ENCODE data around the gene ZC2HC1B. TPM values are rescaled to one million over a fixed set of nuclear protein-coding genes. Genes with fewer than 3 reads are reported as not detected.

ZC2HC1B gene
- total and polyA plus RNA-seq, 10 of the 15 experiments (the other 5 are each of a cell fraction or from before 2014, with no cell fraction given): 0.09 to 0.36 (median 0.31) TPM; not detected in 5

GRCh38 chr6:143971482-143972205 is 107.4 kb downstream of the ZC2HC1B start:
- H4K20me1 ChIP-seq (ENCODE audit: control insufficient read depth, insufficient read depth): no peaks in the 10 kb centered on the region
- ChIA-PET SMC1A (ENCODE audit: uncharacterized antibody, unreplicated experiment) (interaction anchor here (1.6 kb wide), 1 partner anchor 11 kb away, joined by 3 read pairs; no protein-coding TSS in a partner anchor), POLR2A (interaction anchor here (0.6 kb wide), 1 partner anchor 63 kb away, joined by 5 read pairs; no protein-coding TSS in a partner anchor), CTCF (interaction anchor here (1.2 to 2.0 kb wide), 4 partner anchors 28 to 42 kb away, joined by 3 to 7 read pairs (median 4); no protein-coding TSS in a partner anchor), RAD21 (ENCODE audit: unreplicated experiment) (interaction anchor here (0.7 kb wide), 1 partner anchor 22 kb away, joined by 3 read pairs; no protein-coding TSS in a partner anchor)
- 49% methylated on average over 4 of the region's 4 CpGs for WGBS (ENCODE audit: insufficient coverage, insufficient replicate concordance, low lambda C conversion rate, missing lambda C conversion rate)
- no peak for TF ChIP-seq RCOR1 (conservative IDR thresholded peaks at IDR 0.05; ENCODE audit: low read depth, low read length)
- no peak for TF ChIP-seq FOXM1 (IDR thresholded peaks at IDR 0.05; ENCODE audit: low read depth, low read length)
- no peak for TF ChIP-seq ATF2 (IDR thresholded peaks at IDR 0.05; ENCODE audit: low read length)
- TF ChIP-seq POLR2AphosphoS5 (IDR thresholded peaks at IDR 0.05; ENCODE audit: low read length): no peak
- no peak for TF ChIP-seq ZNF24 (IDR thresholded peaks at IDR 0.05)
- no peak for TF ChIP-seq NR2F1 (conservative IDR thresholded peaks at IDR 0.05)
- TF ChIP-seq HCFC1 (IDR thresholded peaks at IDR 0.05; ENCODE audit: low read length): no peak
- no peak for TF ChIP-seq HDAC2 (IDR thresholded peaks at IDR 0.05)
- TF ChIP-seq KDM1A (IDR thresholded peaks at IDR 0.05; ENCODE audit: borderline replicate concordance): no peak
- no peak for TF ChIP-seq MYB (IDR thresholded peaks at IDR 0.05; ENCODE audit: borderline replicate concordance, low read depth, low read length)
- TF ChIP-seq ZNF384 (IDR thresholded peaks at IDR 0.05; ENCODE audit: borderline replicate concordance, low read depth, low read length): no peak
- TF ChIP-seq, protein P1, sequence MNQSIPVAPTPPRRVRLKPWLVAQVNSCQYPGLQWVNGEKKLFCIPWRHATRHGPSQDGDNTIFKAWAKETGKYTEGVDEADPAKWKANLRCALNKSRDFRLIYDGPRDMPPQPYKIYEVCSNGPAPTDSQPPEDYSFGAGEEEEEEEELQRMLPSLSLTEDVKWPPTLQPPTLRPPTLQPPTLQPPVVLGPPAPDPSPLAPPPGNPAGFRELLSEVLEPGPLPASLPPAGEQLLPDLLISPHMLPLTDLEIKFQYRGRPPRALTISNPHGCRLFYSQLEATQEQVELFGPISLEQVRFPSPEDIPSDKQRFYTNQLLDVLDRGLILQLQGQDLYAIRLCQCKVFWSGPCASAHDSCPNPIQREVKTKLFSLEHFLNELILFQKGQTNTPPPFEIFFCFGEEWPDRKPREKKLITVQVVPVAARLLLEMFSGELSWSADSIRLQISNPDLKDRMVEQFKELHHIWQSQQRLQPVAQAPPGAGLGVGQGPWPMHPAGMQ (IDR thresholded peaks at IDR 0.05; ENCODE audit: borderline replicate concordance): no peak
- no peak for TF ChIP-seq ZNF217 (IDR thresholded peaks at IDR 0.05)
- TF ChIP-seq SIN3A (IDR thresholded peaks at IDR 0.05; ENCODE audit: low read depth, low read length): no peak
- no peak for TF ChIP-seq FOS (IDR thresholded peaks at IDR 0.05; ENCODE audit: borderline replicate concordance, extremely low read depth, insufficient read length)
- TF ChIP-seq MTA2 (IDR thresholded peaks at IDR 0.05; ENCODE audit: low read depth): no peak
- no peak for TF ChIP-seq CBX5 (IDR thresholded peaks at IDR 0.05; ENCODE audit: low read depth)
- no peak for TF ChIP-seq CEBPB (IDR thresholded peaks at IDR 0.05; ENCODE audit: borderline replicate concordance in 1 of 2, low read depth in 2 of 2, low read length in 2 of 2)
- no peak for TF ChIP-seq SREBF2 (IDR thresholded peaks at IDR 0.05; ENCODE audit: low read length)
- no peak for TF ChIP-seq PML (IDR thresholded peaks at IDR 0.05; ENCODE audit: low read length)
- no peaks in the 10 kb centered on the region for H3K27me3 ChIP-seq (replicated peaks in 1 of 2; ENCODE audit: control insufficient read depth in 2 of 2, insufficient read depth in 2 of 2, low read length in 1 of 2)
- H3K9ac ChIP-seq (ENCODE audit: control insufficient read depth, insufficient read depth, low read length): no peak overlapping the region
- no peak overlapping the region for H3K27ac ChIP-seq (ENCODE audit: control insufficient read depth, insufficient read depth)
- ATAC-seq (no peak), DNase-seq (ENCODE audit: low read depth, low spot score) (no peak), FAIRE-seq (no peak)
- no peak overlapping the region for H3K4me3 ChIP-seq
- in situ Hi-C loops (cut with MboI) (no loop called here), intact Hi-C loops (cut with micrococcal nuclease; ENCODE audit: unreplicated experiment) (no loop called here)
- H3K36me3 ChIP-seq (ENCODE audit: control insufficient read depth in 2 of 2, insufficient read depth in 2 of 2, low read length in 1 of 2): no peaks in the 10 kb centered on the region; a peak in 1 of 4 replicates
- no TSS peak for BruUV-seq (replicated peaks)
- H2AFZ ChIP-seq (ENCODE audit: control insufficient read depth, low read depth, low read length): no peak overlapping the region
- H3K79me2 ChIP-seq (ENCODE audit: control insufficient read depth, insufficient read depth, low read length): no peaks in the 10 kb centered on the region
- no peak overlapping the region for H3K4me2 ChIP-seq (ENCODE audit: control insufficient read depth, insufficient read depth)
- H3K9me3 ChIP-seq (replicated peaks; ENCODE audit: control insufficient read depth, insufficient read depth, low read length): no peaks in the 10 kb centered on the region
- H3K4me1 ChIP-seq (ENCODE audit: control insufficient read depth, insufficient read depth, low read length): no peaks in the 10 kb centered on the region
